ENCODE measurements around the gene SCAF11. TPM values are rescaled to one million over a fixed set of nuclear protein-coding genes. Genes with fewer than 3 reads are reported as not detected.
A peak's percentile ranks its signal among the peaks of the same experiment; 100 is the strongest.

Gene SCAF11
- total and polyA plus RNA-seq, 8 donors, result 17.4 to 246 (median 97.6) TPM

DNA sequence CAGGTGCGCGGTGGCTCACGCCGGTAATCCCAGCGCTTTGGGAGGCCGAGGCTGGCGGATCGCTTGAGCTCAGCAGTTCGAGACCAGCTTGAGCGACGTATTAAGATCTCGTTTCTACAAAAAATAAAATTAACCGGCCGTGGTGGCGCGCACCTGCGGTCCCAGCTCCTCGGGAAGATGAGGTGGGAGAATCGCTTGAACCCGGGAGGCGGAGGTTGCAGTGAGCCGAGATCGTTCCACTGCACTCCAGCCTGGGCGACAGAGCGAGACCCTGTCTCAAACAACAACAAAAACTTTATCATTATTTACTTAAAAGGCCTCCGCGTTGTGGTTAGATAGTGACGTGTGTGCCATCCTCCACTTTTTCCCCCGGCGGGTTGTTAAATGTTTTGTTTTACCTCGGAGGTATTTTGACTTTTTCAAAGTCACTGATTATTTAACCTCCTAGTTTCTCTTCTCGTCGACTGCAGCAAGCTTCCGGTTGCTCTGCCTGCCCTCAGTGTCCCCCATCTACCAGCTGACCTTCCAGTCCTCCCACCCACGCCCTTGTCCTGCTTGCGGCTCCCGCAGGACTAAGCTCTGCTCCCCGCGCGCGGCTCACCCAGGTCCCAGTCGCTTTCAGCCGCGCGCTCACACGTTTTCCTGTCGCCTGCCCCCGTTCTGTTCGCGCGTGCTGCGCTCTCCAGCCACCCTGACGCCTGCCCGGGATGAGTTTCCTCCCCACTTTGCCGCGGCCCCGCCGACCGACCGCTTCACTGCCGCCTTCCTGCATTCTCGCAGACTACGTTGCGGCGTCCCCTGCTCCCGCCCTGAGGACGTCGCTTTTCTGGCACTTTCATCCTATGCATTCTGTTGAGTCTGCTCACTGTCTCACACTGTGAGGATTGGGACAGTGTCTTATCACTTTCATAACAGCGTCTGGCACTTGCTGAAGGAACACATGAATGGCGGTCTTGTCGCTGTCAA lies 1.2 kb upstream of the SCAF11 start:
- Histone ChIP-seq H3K4me3 (peak overlapping the region; percentile 66 to 87 (median 79)), H3K4me1 (peaks cover 18 to 39% (median 26%) of the 10 kb centered on the region in 4 donors), H3K27ac (peak overlapping the region; percentile 88 to 100 (median 99)), H3K9me3 (no peaks in the 10 kb centered on the region), H3K27me3 (no peaks in the 10 kb centered on the region), H3K36me3 (peaks cover 0 to 4% (median 0%) of the 10 kb centered on the region in 4 donors)
- TF ChIP-seq POLR2AphosphoS5 (IDR thresholded peaks at IDR 0.05), result peak; percentile 28 to 84 (median 77)
- peak in 1 of 4 donors; percentile 30 for TF ChIP-seq POLR2A (IDR thresholded peaks at IDR 0.05)
- TF ChIP-seq, protein P1, sequence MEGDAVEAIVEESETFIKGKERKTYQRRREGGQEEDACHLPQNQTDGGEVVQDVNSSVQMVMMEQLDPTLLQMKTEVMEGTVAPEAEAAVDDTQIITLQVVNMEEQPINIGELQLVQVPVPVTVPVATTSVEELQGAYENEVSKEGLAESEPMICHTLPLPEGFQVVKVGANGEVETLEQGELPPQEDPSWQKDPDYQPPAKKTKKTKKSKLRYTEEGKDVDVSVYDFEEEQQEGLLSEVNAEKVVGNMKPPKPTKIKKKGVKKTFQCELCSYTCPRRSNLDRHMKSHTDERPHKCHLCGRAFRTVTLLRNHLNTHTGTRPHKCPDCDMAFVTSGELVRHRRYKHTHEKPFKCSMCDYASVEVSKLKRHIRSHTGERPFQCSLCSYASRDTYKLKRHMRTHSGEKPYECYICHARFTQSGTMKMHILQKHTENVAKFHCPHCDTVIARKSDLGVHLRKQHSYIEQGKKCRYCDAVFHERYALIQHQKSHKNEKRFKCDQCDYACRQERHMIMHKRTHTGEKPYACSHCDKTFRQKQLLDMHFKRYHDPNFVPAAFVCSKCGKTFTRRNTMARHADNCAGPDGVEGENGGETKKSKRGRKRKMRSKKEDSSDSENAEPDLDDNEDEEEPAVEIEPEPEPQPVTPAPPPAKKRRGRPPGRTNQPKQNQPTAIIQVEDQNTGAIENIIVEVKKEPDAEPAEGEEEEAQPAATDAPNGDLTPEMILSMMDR (IDR thresholded peaks at IDR 0.05), result peak in 1 of 7 experiments; percentile 8
- no peak for TF ChIP-seq EP300 (IDR thresholded peaks at IDR 0.05)
- DNase-seq, result peak; percentile 75 to 90
- WGBS, 5 donors, result 0 to 5% (median 1%) methylated on average over 53 to 71 of the region's 71 CpGs
- intact Hi-C loops (cut with DNase I; ENCODE audit: low total_unique reads), result no loop called here

DNA sequence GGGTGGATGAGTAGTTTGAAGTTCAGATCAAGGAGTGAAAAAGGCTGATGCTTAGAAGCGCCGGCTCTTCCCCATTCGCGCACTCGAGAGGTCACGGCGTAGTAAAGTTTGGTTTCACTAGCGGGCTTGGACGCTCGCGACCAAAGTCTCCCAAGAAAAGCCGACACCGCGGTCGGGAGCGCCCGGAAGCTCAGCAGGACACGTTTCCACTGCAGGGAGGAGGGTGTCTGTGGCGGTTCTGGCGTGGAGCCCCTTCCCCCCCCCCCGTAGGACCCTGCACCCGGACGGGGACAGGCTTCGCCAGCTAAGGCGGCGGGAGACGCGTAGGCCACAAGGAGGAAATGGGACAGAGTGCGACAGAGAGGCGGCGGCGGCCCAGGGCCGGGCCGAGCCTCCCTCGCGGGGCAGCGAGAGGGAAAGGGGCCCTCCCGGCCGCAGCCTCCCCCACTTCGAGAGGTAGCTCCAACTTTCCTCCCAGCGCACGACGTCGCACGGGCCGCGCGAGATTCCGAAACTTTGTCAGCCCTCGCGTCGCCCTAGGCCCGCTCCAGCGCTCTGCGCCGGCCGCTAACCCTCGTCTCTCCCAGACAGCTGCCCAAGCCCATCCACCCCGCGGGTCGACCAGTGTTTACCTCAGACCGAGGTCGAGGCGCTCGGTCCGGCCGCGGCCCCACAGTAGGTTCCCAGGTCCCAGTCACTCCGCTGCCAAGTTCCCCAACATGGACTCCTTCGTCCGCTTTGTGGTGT lies 480 bp downstream of the SCAF11 start:
- peak overlapping the region; percentile 95 to 100 (median 99) for H3K27ac ChIP-seq
- H3K27me3 ChIP-seq, result no peaks in the 10 kb centered on the region
- H3K9me3 ChIP-seq, result no peaks in the 10 kb centered on the region
- H3K4me3 ChIP-seq, result peak overlapping the region; percentile 66 to 87 (median 79)
- intact Hi-C loops (cut with DNase I; ENCODE audit: low total_unique reads), result no loop called here
- DNase-seq, result peak; percentile 68 to 86
- H3K4me1 ChIP-seq, result peaks cover 33 to 55% (median 40%) of the 10 kb centered on the region in 4 donors
- WGBS, 5 donors, result 0 to 1% (median 1%) methylated on average over 31 to 71 of the region's 71 CpGs
- no peak for TF ChIP-seq POLR2A (IDR thresholded peaks at IDR 0.05)
- TF ChIP-seq POLR2AphosphoS5 (IDR thresholded peaks at IDR 0.05), result peak in 2 of 3 donors; percentile 52 to 66
- peaks cover 0 to 4% (median 0%) of the 10 kb centered on the region in 4 donors for H3K36me3 ChIP-seq

DNA sequence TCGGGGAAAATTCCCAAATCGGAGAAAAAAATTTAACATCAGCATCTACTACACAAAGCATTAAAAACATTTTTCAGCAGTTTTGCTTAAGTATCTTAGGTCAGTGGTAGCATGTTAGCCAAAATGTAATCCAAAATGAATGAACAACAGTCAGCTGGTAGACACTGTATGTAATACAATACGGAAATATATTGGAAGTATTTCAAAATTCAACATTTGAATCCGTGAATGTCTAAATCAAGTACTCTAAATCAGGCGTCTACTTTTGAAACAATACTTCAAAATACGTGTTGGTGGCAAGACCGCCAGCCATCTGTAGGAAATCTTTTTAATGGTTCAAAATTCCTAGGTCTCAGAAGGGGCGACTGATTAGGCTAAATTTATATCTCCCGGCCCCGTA lies 1.1 kb downstream of the SCAF11 start:
- TF ChIP-seq, protein P1 (IDR thresholded peaks at IDR 0.05), result no peak
- TF ChIP-seq POLR2A (IDR thresholded peaks at IDR 0.05), result no peak
- TF ChIP-seq EP300 (IDR thresholded peaks at IDR 0.05), result no peak
- 2 to 5% (median 4%) methylated on average over 10 of the region's 10 CpGs for WGBS, 5 donors
- no peak for DNase-seq
- H3K4me1 ChIP-seq, result peaks cover 35 to 62% (median 45%) of the 10 kb centered on the region in 4 donors
- intact Hi-C loops (cut with DNase I; ENCODE audit: low total_unique reads), result no loop called here
- H3K4me3 ChIP-seq, result peak overlapping the region; percentile 66 to 87 (median 79)
- no peaks in the 10 kb centered on the region for H3K27me3 ChIP-seq
- no peaks in the 10 kb centered on the region for H3K9me3 ChIP-seq
- peak overlapping the region; percentile 95 to 100 (median 99) for H3K27ac ChIP-seq
- H3K36me3 ChIP-seq, result peaks cover 0 to 4% (median 0%) of the 10 kb centered on the region in 4 donors

DNA sequence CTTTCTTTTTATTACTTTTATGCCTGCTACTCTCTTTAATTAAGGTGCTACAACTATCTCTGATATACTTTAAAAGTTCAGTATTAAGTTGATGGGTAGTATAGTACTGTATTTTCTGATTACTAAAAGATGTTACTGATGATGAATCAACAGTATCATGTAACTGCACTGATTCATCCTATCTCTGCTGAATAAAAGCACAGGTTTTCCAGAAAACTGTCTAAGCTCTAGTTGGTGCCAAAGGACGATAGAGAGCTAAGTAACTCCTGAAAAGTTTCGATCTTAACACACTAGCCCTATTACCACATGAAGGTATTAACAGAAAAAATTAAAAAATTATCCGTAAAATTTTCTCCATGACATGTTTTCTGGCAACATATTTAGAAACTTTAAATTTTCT lies 2.1 kb downstream of the SCAF11 start:
- 37 to 53% (median 43%) methylated on average over 3 of the region's 3 CpGs for WGBS, 5 donors
- H3K9me3 ChIP-seq, result no peaks in the 10 kb centered on the region
- no peak for DNase-seq
- H3K27me3 ChIP-seq, result no peaks in the 10 kb centered on the region
- TF ChIP-seq, protein P1 (IDR thresholded peaks at IDR 0.05), result no peak
- TF ChIP-seq POLR2AphosphoS5 (IDR thresholded peaks at IDR 0.05), result no peak
- no peak for TF ChIP-seq EP300 (IDR thresholded peaks at IDR 0.05)
- no peak for TF ChIP-seq POLR2A (IDR thresholded peaks at IDR 0.05)
- peaks cover 0 to 4% (median 0%) of the 10 kb centered on the region in 4 donors for H3K36me3 ChIP-seq
- H3K4me3 ChIP-seq, result peak overlapping the region in 1 of 4 donors; percentile 74
- H3K4me1 ChIP-seq, result peaks cover 41 to 72% (median 52%) of the 10 kb centered on the region in 4 donors
- intact Hi-C loops (cut with DNase I; ENCODE audit: low total_unique reads), result no loop called here
- H3K27ac ChIP-seq, result peak overlapping the region in 1 of 5 donors; percentile 99
